Measurements from ENCODE around the gene RPL21.
"Not testable (repeated sequence)": the region's sequence is repeated elsewhere in the genome, so short reads cannot be mapped to it uniquely, and the experiment has no call there.

The RPL21 gene

GRCh38 chr13:27295660-27296059 is 44.3 kb downstream of the RPL21 start:
- Histone ChIP-seq H3K4me3 (no peak overlapping the region), H3K27ac (no peak overlapping the region)
- TF ChIP-seq CTCF (IDR thresholded peaks at IDR 0.05), result no peak
- DNase-seq (ENCODE audit: low spot score), result no peak

- no peak for DNase-seq (ENCODE audit: low spot score)
- no peak for TF ChIP-seq CTCF (IDR thresholded peaks at IDR 0.05)
- no peak overlapping the region for H3K4me3 ChIP-seq
- no peak overlapping the region for H3K27ac ChIP-seq
These were observed 45.1 kb downstream of the RPL21 start for GRCh38 chr13:27296496-27296895.

GRCh38 chr13:27298849-27299248 is 47.5 kb downstream of the RPL21 start:
- Histone ChIP-seq H3K4me3 (no peak overlapping the region), H3K27ac (no peak overlapping the region)
- DNase-seq (ENCODE audit: low spot score), result no peak
- no peak for TF ChIP-seq CTCF (IDR thresholded peaks at IDR 0.05)

- not testable (repeated sequence) for DNase-seq (ENCODE audit: low spot score); H3K4me3 ChIP-seq; H3K27ac ChIP-seq
These were observed 49.0 kb downstream of the RPL21 start for GRCh38 chr13:27300406-27300805.

- H3K4me3 ChIP-seq, result no peak overlapping the region
- no peak overlapping the region for H3K27ac ChIP-seq
- no peak for TF ChIP-seq CTCF (IDR thresholded peaks at IDR 0.05)
- no peak for DNase-seq (ENCODE audit: low spot score)
These were observed 49.7 kb downstream of the RPL21 start for GRCh38 chr13:27300941-27301586.

GRCh38 chr13:27302643-27303262 is 51.4 kb downstream of the RPL21 start:
- Histone ChIP-seq H3K4me3 (no peak overlapping the region), H3K27ac (no peak overlapping the region)
- no peak for DNase-seq (ENCODE audit: low spot score)
- no peak for TF ChIP-seq CTCF (IDR thresholded peaks at IDR 0.05)

- DNase-seq (ENCODE audit: low spot score), result no peak
- TF ChIP-seq CTCF (IDR thresholded peaks at IDR 0.05), result no peak
- Histone ChIP-seq H3K4me3 (no peak overlapping the region), H3K27ac (no peak overlapping the region)
These were observed 52.7 kb downstream of the RPL21 start for GRCh38 chr13:27304099-27304498.

All from coronary artery (tissue), 2 donors.